ENCODE measurements around the gene SPEF1. TPM values are rescaled to one million over a fixed set of nuclear protein-coding genes. Genes with fewer than 3 reads are reported as not detected.
A peak's percentile ranks its signal among the peaks of the same experiment; 100 is the strongest.

The SPEF1 gene
- total and polyA plus RNA-seq, 2 of the 13 experiments (the other 11 are each of a cell fraction or from before 2014, with no cell fraction given) = 0.11 to 0.27 TPM

GRCh38 chr20:3783068-3783489 is 1.8 kb upstream of the SPEF1 start (continued):
- TF ChIP-seq ZHX2 (IDR thresholded peaks at IDR 0.05; ENCODE audit: low read depth) (no peak), ZHX2 (CRISPR knock-in tag; IDR thresholded peaks at IDR 0.05; ENCODE audit: borderline replicate concordance) (no peak), PCBP2 (optimal IDR thresholded peaks at IDR 0.05; ENCODE audit: low read depth, low read length, poor library complexity, severe bottlenecking) (peak; percentile 18), ZSCAN30 (CRISPR knock-in tag; IDR thresholded peaks at IDR 0.05) (no peak), HIVEP1 (CRISPR knock-in tag; IDR thresholded peaks at IDR 0.05) (no peak), ZNF512 (CRISPR knock-in tag; IDR thresholded peaks at IDR 0.05) (no peak), CSRNP1 (CRISPR knock-in tag; IDR thresholded peaks at IDR 0.05) (no peak), ZNF788 (CRISPR knock-in tag; IDR thresholded peaks at IDR 0.05; ENCODE audit: borderline replicate concordance) (0 out of 2 replicates have a peak, but pooled peaks have one; percentile 48), POLR2A (IDR thresholded peaks at IDR 0.05; ENCODE audit: insufficient read depth in 1 of 2, low read depth in 2 of 2, low read length in 2 of 2) (peak; percentile 15 to 25; a peak in 1 of 4 replicates), PLRG1 (conservative IDR thresholded peaks at IDR 0.05) (no peak), ATM (IDR thresholded peaks at IDR 0.05; ENCODE audit: borderline replicate concordance) (no peak), AKAP8 (CRISPR knock-in tag; IDR thresholded peaks at IDR 0.05) (peak; percentile 57; the same call in 1 of the 2 replicates), NCOA1 (CRISPR knock-in tag; IDR thresholded peaks at IDR 0.05) (no peak), RBM22 (optimal IDR thresholded peaks at IDR 0.05; ENCODE audit: low read length) (peak; percentile 41), ETV6 (CRISPR knock-in tag; conservative IDR thresholded peaks at IDR 0.05) (no peak), STAG1 (CRISPR knock-in tag; IDR thresholded peaks at IDR 0.05) (no peak), U2AF1 (optimal IDR thresholded peaks at IDR 0.05; ENCODE audit: low read depth, low read length) (no peak), ARID2 (CRISPR knock-in tag; IDR thresholded peaks at IDR 0.05; ENCODE audit: borderline replicate concordance) (no peak), ZNF121 (CRISPR knock-in tag; IDR thresholded peaks at IDR 0.05) (no peak), GMEB1 (CRISPR knock-in tag; IDR thresholded peaks at IDR 0.05; ENCODE audit: borderline replicate concordance) (no peak), NR1H2 (CRISPR knock-in tag; IDR thresholded peaks at IDR 0.05; ENCODE audit: borderline replicate concordance, low read depth) (no peak)
